ENCODE data around the gene CCDC174. TPM values are rescaled to one million over a fixed set of nuclear protein-coding genes. Genes with fewer than 3 reads are reported as not detected.

The CCDC174 gene
- total RNA-seq, 1 donor from 2014 or later: 18.6 TPM

GRCh38 chr3:14716591-14716990, 65.0 kb downstream of the CCDC174 start:
- Mint-ChIP-seq H3K4me1 (ENCODE audit: low read depth) (no peaks in the 10 kb centered on the region), H3K4me3 (ENCODE audit: unreplicated experiment) (no peak overlapping the region), H3K27ac (ENCODE audit: unreplicated experiment) (no peak overlapping the region), H3K9me3 (ENCODE audit: low read depth) (peaks cover 12% of the 10 kb centered on the region), H3K36me3 (ENCODE audit: low read depth) (no peaks in the 10 kb centered on the region), H3K27me3 (ENCODE audit: low read depth) (peaks cover 23% of the 10 kb centered on the region)
- TF ChIP-seq CTCF (IDR thresholded peaks at IDR 0.05): no peak
- DNase-seq (ENCODE audit: low spot score): no peak

- H3K27ac Mint-ChIP-seq (ENCODE audit: unreplicated experiment): no peak overlapping the region
Measured at GRCh38 chr3:14717307-14717706, 65.7 kb downstream of the CCDC174 start.

GRCh38 chr3:14718539-14718938, 67.0 kb downstream of the CCDC174 start:
- no peak overlapping the region for H3K4me3 Mint-ChIP-seq (ENCODE audit: unreplicated experiment)
- H3K9me3 Mint-ChIP-seq (ENCODE audit: low read depth): no peaks in the 10 kb centered on the region
- no peak for TF ChIP-seq CTCF (IDR thresholded peaks at IDR 0.05)
- DNase-seq (ENCODE audit: low spot score): no peak
- no peaks in the 10 kb centered on the region for H3K36me3 Mint-ChIP-seq (ENCODE audit: low read depth)
- no peaks in the 10 kb centered on the region for H3K4me1 Mint-ChIP-seq (ENCODE audit: low read depth)
- H3K27ac Mint-ChIP-seq (ENCODE audit: unreplicated experiment): no peak overlapping the region
- H3K27me3 Mint-ChIP-seq (ENCODE audit: low read depth): peaks cover 23% of the 10 kb centered on the region

More at GRCh38 chr3:14717307-14717706, 65.7 kb downstream of the CCDC174 start:
- no peak overlapping the region for H3K4me3 Mint-ChIP-seq (ENCODE audit: unreplicated experiment)
- no peaks in the 10 kb centered on the region for H3K36me3 Mint-ChIP-seq (ENCODE audit: low read depth)
- no peak for TF ChIP-seq CTCF (IDR thresholded peaks at IDR 0.05)
- peaks cover 10% of the 10 kb centered on the region for H3K9me3 Mint-ChIP-seq (ENCODE audit: low read depth)
- no peak for DNase-seq (ENCODE audit: low spot score)
- H3K4me1 Mint-ChIP-seq (ENCODE audit: low read depth): no peaks in the 10 kb centered on the region
- H3K27me3 Mint-ChIP-seq (ENCODE audit: low read depth): peaks cover 23% of the 10 kb centered on the region

- Mint-ChIP-seq H3K4me3 (ENCODE audit: unreplicated experiment) (no peak overlapping the region), H3K9me3 (ENCODE audit: low read depth) (no peaks in the 10 kb centered on the region), H3K27ac (ENCODE audit: unreplicated experiment) (no peak overlapping the region), H3K36me3 (ENCODE audit: low read depth) (no peaks in the 10 kb centered on the region), H3K4me1 (ENCODE audit: low read depth) (no peaks in the 10 kb centered on the region), H3K27me3 (ENCODE audit: low read depth) (peaks cover 23% of the 10 kb centered on the region)
- TF ChIP-seq CTCF (IDR thresholded peaks at IDR 0.05): no peak
- no peak for DNase-seq (ENCODE audit: low spot score)
Measured at GRCh38 chr3:14719006-14719405, 67.4 kb downstream of the CCDC174 start.

- H3K27me3 Mint-ChIP-seq (ENCODE audit: low read depth): peaks cover 21% of the 10 kb centered on the region
- peaks cover 11% of the 10 kb centered on the region for H3K4me1 Mint-ChIP-seq (ENCODE audit: low read depth)
- no peak for DNase-seq (ENCODE audit: low spot score)
- H3K27ac Mint-ChIP-seq (ENCODE audit: unreplicated experiment): no peak overlapping the region
- H3K36me3 Mint-ChIP-seq (ENCODE audit: low read depth): no peaks in the 10 kb centered on the region
- H3K4me3 Mint-ChIP-seq (ENCODE audit: unreplicated experiment): no peak overlapping the region
- H3K9me3 Mint-ChIP-seq (ENCODE audit: low read depth): no peaks in the 10 kb centered on the region
- TF ChIP-seq CTCF (IDR thresholded peaks at IDR 0.05): no peak
Measured at GRCh38 chr3:14721126-14721864, 69.7 kb downstream of the CCDC174 start.

Other genes starting within 250 kb of the CCDC174 start
- gene SLC6A6, start 249.2 kb upstream of the CCDC174 start, total RNA-seq: 46.0 to 63.9 TPM (median 48.0 TPM) in 3 replicates
- 0.20 to 0.63 TPM in 2 of 3 replicates, not detected in the other for gene GRIP2, start 111.4 kb upstream of the CCDC174 start, total RNA-seq
- not detected in 3 replicates for gene C3orf20, start 23.4 kb downstream of the CCDC174 start, total RNA-seq
- gene FGD5, start 167.2 kb downstream of the CCDC174 start, total RNA-seq: 0.22 to 0.46 TPM (median 0.28 TPM) in 3 replicates